Duodenal mucosa (tissue), 2 donors: Measurements from ENCODE around the gene UAP1.

ENCODE experiments used
- H3K27ac ChIP-seq: one replicate; pipeline ENCODE4 v1.7.0; 2013; ENCODE audit warnings: low read depth, low read length
- H3K27me3 ChIP-seq, 2 donors: one replicate each; pipeline ENCODE4 v1.7.0; 2013; ENCODE audit warnings: low read length in 2 of 2, control low read depth in 1 of 2; ENCODE audit not compliant: insufficient read depth in 2 of 2, control insufficient read depth in 1 of 2
- H3K36me3 ChIP-seq, 2 donors: one replicate each; pipeline ENCODE4 v1.7.0; 2013; ENCODE audit warnings: low read length in 2 of 2, control low read depth in 1 of 2; ENCODE audit not compliant: insufficient read depth in 2 of 2, control insufficient read depth in 1 of 2
- H3K4me1 ChIP-seq, 2 donors: one replicate each; pipeline ENCODE4 v1.7.0; 2013; ENCODE audit warnings: low read length in 2 of 2, control low read depth in 1 of 2; ENCODE audit not compliant: insufficient read depth in 2 of 2, control insufficient read depth in 1 of 2
- H3K4me3 ChIP-seq, 2 donors: one replicate each; pipeline ENCODE4 v1.7.0; 2013; ENCODE audit warnings: low read length in 2 of 2, low read depth in 1 of 2
- H3K9ac ChIP-seq, 2 donors: one replicate each; pipeline ENCODE4 v1.7.0; 2013; ENCODE audit warnings: low read length in 2 of 2, low read depth in 1 of 2
- H3K9me3 ChIP-seq, 2 donors: one replicate each; pipeline ENCODE4 v1.7.0; 2013; ENCODE audit warnings: low read length in 2 of 2, control low read depth in 1 of 2; ENCODE audit not compliant: control insufficient read depth in 1 of 2

UAP1 gene

GRCh38 chr1:162627662-162628296 is 66.3 kb downstream of the UAP1 start:
- Histone ChIP-seq H3K27ac (no peak overlapping the region), H3K9ac (no peak overlapping the region), H3K4me3 (no peak overlapping the region), H3K36me3 (no peaks in the 10 kb centered on the region), H3K4me1 (peaks cover 6 to 8% of the 10 kb centered on the region in 2 donors), H3K27me3 (no peaks in the 10 kb centered on the region), H3K9me3 (no peaks in the 10 kb centered on the region)

- peaks cover 6 to 8% of the 10 kb centered on the region in 2 donors for H3K4me1 ChIP-seq
- H3K27ac ChIP-seq: no peak overlapping the region
- H3K4me3 ChIP-seq: no peak overlapping the region
- H3K27me3 ChIP-seq: no peaks in the 10 kb centered on the region
- H3K36me3 ChIP-seq: no peaks in the 10 kb centered on the region
- H3K9ac ChIP-seq: no peak overlapping the region
- H3K9me3 ChIP-seq: no peaks in the 10 kb centered on the region
Observed at GRCh38 chr1:162629077-162629627, 67.6 kb downstream of the UAP1 start.

- Histone ChIP-seq H3K9me3 (no peaks in the 10 kb centered on the region), H3K27ac (no peak overlapping the region), H3K4me3 (no peak overlapping the region), H3K4me1 (peaks cover 6 to 8% of the 10 kb centered on the region in 2 donors), H3K27me3 (no peaks in the 10 kb centered on the region), H3K36me3 (no peaks in the 10 kb centered on the region), H3K9ac (no peak overlapping the region)
Observed at GRCh38 chr1:162629651-162630050, 68.1 kb downstream of the UAP1 start.

GRCh38 chr1:162631546-162632191 is 70.1 kb downstream of the UAP1 start:
- no peak overlapping the region for H3K27ac ChIP-seq
- H3K9ac ChIP-seq: peak overlapping the region in 1 of 2 donors; percentile 15
- peak overlapping the region in 1 of 2 donors; percentile 20 for H3K4me3 ChIP-seq
- H3K27me3 ChIP-seq: no peaks in the 10 kb centered on the region
- H3K9me3 ChIP-seq: no peaks in the 10 kb centered on the region
- peaks cover 2 to 4% of the 10 kb centered on the region in 2 donors for H3K4me1 ChIP-seq
- H3K36me3 ChIP-seq: no peaks in the 10 kb centered on the region

- no peaks in the 10 kb centered on the region for H3K4me1 ChIP-seq
- no peaks in the 10 kb centered on the region for H3K9me3 ChIP-seq
- H3K4me3 ChIP-seq: peak within 1 kb of the TSS; percentile 37 to 49
- H3K36me3 ChIP-seq: no peaks in the 10 kb centered on the region
- H3K27me3 ChIP-seq: no peaks in the 10 kb centered on the region
- peak within 1 kb of the TSS in 1 of 2 donors; percentile 45 for H3K9ac ChIP-seq
- peak within 1 kb of the TSS; percentile 37 for H3K27ac ChIP-seq
Observed at GRCh38 chr1:162632217-162632666, 70.7 kb downstream of the UAP1 start, which contains the start of gene DDR2. Gene DDR2, plus strand, starts transcription at chr1:162632464. Its CDS starts 86,600 bp downstream, at chr1:162719064.

- no peaks in the 10 kb centered on the region for H3K4me1 ChIP-seq
- H3K27ac ChIP-seq: peak overlapping the region; percentile 37
- H3K9me3 ChIP-seq: no peaks in the 10 kb centered on the region
- H3K4me3 ChIP-seq: peak overlapping the region; percentile 37 to 49
- no peaks in the 10 kb centered on the region for H3K36me3 ChIP-seq
- peak overlapping the region in 1 of 2 donors; percentile 45 for H3K9ac ChIP-seq
- H3K27me3 ChIP-seq: no peaks in the 10 kb centered on the region
Observed at GRCh38 chr1:162632698-162633080, 71.2 kb downstream of the UAP1 start.

GRCh38 chr1:162633081-162633762 is 71.7 kb downstream of the UAP1 start:
- Histone ChIP-seq H3K4me3 (peak overlapping the region; percentile 37 to 49), H3K4me1 (no peaks in the 10 kb centered on the region), H3K9me3 (no peaks in the 10 kb centered on the region), H3K9ac (peak overlapping the region in 1 of 2 donors; percentile 45), H3K27ac (peak overlapping the region; percentile 37), H3K36me3 (no peaks in the 10 kb centered on the region), H3K27me3 (no peaks in the 10 kb centered on the region)

GRCh38 chr1:162635418-162635817 is 73.9 kb downstream of the UAP1 start:
- no peak overlapping the region for H3K4me3 ChIP-seq

GRCh38 chr1:162639718-162640117 is 78.2 kb downstream of the UAP1 start:
- Histone ChIP-seq H3K9me3 (no peaks in the 10 kb centered on the region), H3K36me3 (no peaks in the 10 kb centered on the region), H3K4me1 (no peaks in the 10 kb centered on the region), H3K9ac (no peak overlapping the region), H3K27me3 (no peaks in the 10 kb centered on the region), H3K4me3 (no peak overlapping the region), H3K27ac (no peak overlapping the region)

More at GRCh38 chr1:162635418-162635817, 73.9 kb downstream of the UAP1 start:
- H3K9me3 ChIP-seq: no peaks in the 10 kb centered on the region
- H3K27me3 ChIP-seq: no peaks in the 10 kb centered on the region
- H3K4me1 ChIP-seq: no peaks in the 10 kb centered on the region
- H3K27ac ChIP-seq: no peak overlapping the region
- no peaks in the 10 kb centered on the region for H3K36me3 ChIP-seq
- H3K9ac ChIP-seq: no peak overlapping the region

- H3K36me3 ChIP-seq: no peaks in the 10 kb centered on the region
- no peak overlapping the region for H3K9ac ChIP-seq
Observed at GRCh38 chr1:162641114-162641513, 79.6 kb downstream of the UAP1 start.

More at GRCh38 chr1:162641114-162641513, 79.6 kb downstream of the UAP1 start:
- H3K4me3 ChIP-seq: no peak overlapping the region
- no peak overlapping the region for H3K27ac ChIP-seq
- no peaks in the 10 kb centered on the region for H3K4me1 ChIP-seq
- H3K27me3 ChIP-seq: no peaks in the 10 kb centered on the region
- no peaks in the 10 kb centered on the region for H3K9me3 ChIP-seq
